ENCODE data around the gene SCPEP1. TPM values are rescaled to one million over a fixed set of nuclear protein-coding genes. Genes with fewer than 3 reads are reported as not detected.

The SCPEP1 gene
- polyA plus RNA-seq, 1 donor from 2014 or later = 2.6 TPM

GRCh38 chr17:56933151-56933745 is 44.7 kb upstream of the SCPEP1 start:
- H3K36me3 ChIP-seq (ENCODE audit: insufficient read depth, low read length) = peaks cover 26% of the 10 kb centered on the region
- H4K20me1 ChIP-seq (ENCODE audit: insufficient read depth) = no peaks in the 10 kb centered on the region
- no peaks in the 10 kb centered on the region for H3K9me2 ChIP-seq (ENCODE audit: insufficient read depth, low read length)
- no peak overlapping the region for H3K4me2 ChIP-seq (ENCODE audit: low read length)
- H3K27me3 ChIP-seq (ENCODE audit: insufficient read depth, low read depth, low read length) = no peaks in the 10 kb centered on the region
- H3K4me3 ChIP-seq (ENCODE audit: low read length) = no peak overlapping the region
- no peak overlapping the region for H2AFZ ChIP-seq (ENCODE audit: low read depth, low read length)
- no peaks in the 10 kb centered on the region for H3F3A ChIP-seq (ENCODE audit: insufficient read depth, low read length, poor library complexity, severe bottlenecking)
- no peaks in the 10 kb centered on the region for H3K79me2 ChIP-seq (replicated peaks; ENCODE audit: insufficient read depth, low read length)
- H3K9ac ChIP-seq (ENCODE audit: low read length) = no peak overlapping the region
- H3K27ac ChIP-seq (ENCODE audit: low read length) = no peak overlapping the region
- TF ChIP-seq, protein P1, sequence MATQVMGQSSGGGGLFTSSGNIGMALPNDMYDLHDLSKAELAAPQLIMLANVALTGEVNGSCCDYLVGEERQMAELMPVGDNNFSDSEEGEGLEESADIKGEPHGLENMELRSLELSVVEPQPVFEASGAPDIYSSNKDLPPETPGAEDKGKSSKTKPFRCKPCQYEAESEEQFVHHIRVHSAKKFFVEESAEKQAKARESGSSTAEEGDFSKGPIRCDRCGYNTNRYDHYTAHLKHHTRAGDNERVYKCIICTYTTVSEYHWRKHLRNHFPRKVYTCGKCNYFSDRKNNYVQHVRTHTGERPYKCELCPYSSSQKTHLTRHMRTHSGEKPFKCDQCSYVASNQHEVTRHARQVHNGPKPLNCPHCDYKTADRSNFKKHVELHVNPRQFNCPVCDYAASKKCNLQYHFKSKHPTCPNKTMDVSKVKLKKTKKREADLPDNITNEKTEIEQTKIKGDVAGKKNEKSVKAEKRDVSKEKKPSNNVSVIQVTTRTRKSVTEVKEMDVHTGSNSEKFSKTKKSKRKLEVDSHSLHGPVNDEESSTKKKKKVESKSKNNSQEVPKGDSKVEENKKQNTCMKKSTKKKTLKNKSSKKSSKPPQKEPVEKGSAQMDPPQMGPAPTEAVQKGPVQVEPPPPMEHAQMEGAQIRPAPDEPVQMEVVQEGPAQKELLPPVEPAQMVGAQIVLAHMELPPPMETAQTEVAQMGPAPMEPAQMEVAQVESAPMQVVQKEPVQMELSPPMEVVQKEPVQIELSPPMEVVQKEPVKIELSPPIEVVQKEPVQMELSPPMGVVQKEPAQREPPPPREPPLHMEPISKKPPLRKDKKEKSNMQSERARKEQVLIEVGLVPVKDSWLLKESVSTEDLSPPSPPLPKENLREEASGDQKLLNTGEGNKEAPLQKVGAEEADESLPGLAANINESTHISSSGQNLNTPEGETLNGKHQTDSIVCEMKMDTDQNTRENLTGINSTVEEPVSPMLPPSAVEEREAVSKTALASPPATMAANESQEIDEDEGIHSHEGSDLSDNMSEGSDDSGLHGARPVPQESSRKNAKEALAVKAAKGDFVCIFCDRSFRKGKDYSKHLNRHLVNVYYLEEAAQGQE (IDR thresholded peaks at IDR 0.05; ENCODE audit: borderline replicate concordance) = no peak
- TF ChIP-seq EZH2 (IDR thresholded peaks at IDR 0.05; ENCODE audit: borderline replicate concordance, insufficient read depth, low read length, poor library complexity, severe bottlenecking) (no peak), MXI1 (conservative IDR thresholded peaks at IDR 0.05; ENCODE audit: poor library complexity, severe bottlenecking) (no peak), SMC3 (conservative IDR thresholded peaks at IDR 0.05; ENCODE audit: poor library complexity) (no peak), TAF1 (IDR thresholded peaks at IDR 0.05; ENCODE audit: low read depth) (no peak), RAD21 (conservative IDR thresholded peaks at IDR 0.05) (no peak), EP300 (conservative IDR thresholded peaks at IDR 0.05; ENCODE audit: poor library complexity, severe bottlenecking) (no peak), POLR2AphosphoS5 (IDR thresholded peaks at IDR 0.05) (no peak)
- TF ChIP-seq, protein P2, sequence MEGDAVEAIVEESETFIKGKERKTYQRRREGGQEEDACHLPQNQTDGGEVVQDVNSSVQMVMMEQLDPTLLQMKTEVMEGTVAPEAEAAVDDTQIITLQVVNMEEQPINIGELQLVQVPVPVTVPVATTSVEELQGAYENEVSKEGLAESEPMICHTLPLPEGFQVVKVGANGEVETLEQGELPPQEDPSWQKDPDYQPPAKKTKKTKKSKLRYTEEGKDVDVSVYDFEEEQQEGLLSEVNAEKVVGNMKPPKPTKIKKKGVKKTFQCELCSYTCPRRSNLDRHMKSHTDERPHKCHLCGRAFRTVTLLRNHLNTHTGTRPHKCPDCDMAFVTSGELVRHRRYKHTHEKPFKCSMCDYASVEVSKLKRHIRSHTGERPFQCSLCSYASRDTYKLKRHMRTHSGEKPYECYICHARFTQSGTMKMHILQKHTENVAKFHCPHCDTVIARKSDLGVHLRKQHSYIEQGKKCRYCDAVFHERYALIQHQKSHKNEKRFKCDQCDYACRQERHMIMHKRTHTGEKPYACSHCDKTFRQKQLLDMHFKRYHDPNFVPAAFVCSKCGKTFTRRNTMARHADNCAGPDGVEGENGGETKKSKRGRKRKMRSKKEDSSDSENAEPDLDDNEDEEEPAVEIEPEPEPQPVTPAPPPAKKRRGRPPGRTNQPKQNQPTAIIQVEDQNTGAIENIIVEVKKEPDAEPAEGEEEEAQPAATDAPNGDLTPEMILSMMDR (IDR thresholded peaks at IDR 0.05; ENCODE audit: poor library complexity, severe bottlenecking) = no peak
- no peaks in the 10 kb centered on the region for H3K9me3 ChIP-seq (ENCODE audit: low read length)

GRCh38 chr17:56933868-56934267 is 44.1 kb upstream of the SCPEP1 start:
- Histone ChIP-seq H4K20me1 (ENCODE audit: insufficient read depth) (no peaks in the 10 kb centered on the region), H3F3A (ENCODE audit: insufficient read depth, low read length, poor library complexity, severe bottlenecking) (no peaks in the 10 kb centered on the region), H3K4me3 (ENCODE audit: low read length) (no peak overlapping the region), H3K27ac (ENCODE audit: low read length) (no peak overlapping the region), H3K27me3 (ENCODE audit: insufficient read depth, low read depth, low read length) (no peaks in the 10 kb centered on the region), H3K9ac (ENCODE audit: low read length) (no peak overlapping the region), H3K36me3 (ENCODE audit: insufficient read depth, low read length) (peaks cover 26% of the 10 kb centered on the region), H3K4me2 (ENCODE audit: low read length) (no peak overlapping the region), H3K9me3 (ENCODE audit: low read length) (no peaks in the 10 kb centered on the region), H2AFZ (ENCODE audit: low read depth, low read length) (no peak overlapping the region), H3K9me2 (ENCODE audit: insufficient read depth, low read length) (no peaks in the 10 kb centered on the region), H3K79me2 (replicated peaks; ENCODE audit: insufficient read depth, low read length) (no peaks in the 10 kb centered on the region)
- TF ChIP-seq EP300 (conservative IDR thresholded peaks at IDR 0.05; ENCODE audit: poor library complexity, severe bottlenecking) (no peak), TAF1 (IDR thresholded peaks at IDR 0.05; ENCODE audit: low read depth) (no peak), POLR2AphosphoS5 (IDR thresholded peaks at IDR 0.05) (no peak), MXI1 (conservative IDR thresholded peaks at IDR 0.05; ENCODE audit: poor library complexity, severe bottlenecking) (no peak), SMC3 (conservative IDR thresholded peaks at IDR 0.05; ENCODE audit: poor library complexity) (no peak), RAD21 (conservative IDR thresholded peaks at IDR 0.05) (no peak), EZH2 (IDR thresholded peaks at IDR 0.05; ENCODE audit: borderline replicate concordance, insufficient read depth, low read length, poor library complexity, severe bottlenecking) (no peak)
- TF ChIP-seq, protein P1 (IDR thresholded peaks at IDR 0.05; ENCODE audit: borderline replicate concordance) = no peak
- TF ChIP-seq, protein P2 (IDR thresholded peaks at IDR 0.05; ENCODE audit: poor library complexity, severe bottlenecking) = no peak
